NK-92 (cell line): Measurements from ENCODE around the gene SLC17A6.

Source experiments
- DNase-seq: peaks from one replicate; lab custom pipeline; 2025; ENCODE audit not compliant: unreplicated experiment; lab: John Stamatoyannopoulos, UW

SLC17A6 gene

DNA sequence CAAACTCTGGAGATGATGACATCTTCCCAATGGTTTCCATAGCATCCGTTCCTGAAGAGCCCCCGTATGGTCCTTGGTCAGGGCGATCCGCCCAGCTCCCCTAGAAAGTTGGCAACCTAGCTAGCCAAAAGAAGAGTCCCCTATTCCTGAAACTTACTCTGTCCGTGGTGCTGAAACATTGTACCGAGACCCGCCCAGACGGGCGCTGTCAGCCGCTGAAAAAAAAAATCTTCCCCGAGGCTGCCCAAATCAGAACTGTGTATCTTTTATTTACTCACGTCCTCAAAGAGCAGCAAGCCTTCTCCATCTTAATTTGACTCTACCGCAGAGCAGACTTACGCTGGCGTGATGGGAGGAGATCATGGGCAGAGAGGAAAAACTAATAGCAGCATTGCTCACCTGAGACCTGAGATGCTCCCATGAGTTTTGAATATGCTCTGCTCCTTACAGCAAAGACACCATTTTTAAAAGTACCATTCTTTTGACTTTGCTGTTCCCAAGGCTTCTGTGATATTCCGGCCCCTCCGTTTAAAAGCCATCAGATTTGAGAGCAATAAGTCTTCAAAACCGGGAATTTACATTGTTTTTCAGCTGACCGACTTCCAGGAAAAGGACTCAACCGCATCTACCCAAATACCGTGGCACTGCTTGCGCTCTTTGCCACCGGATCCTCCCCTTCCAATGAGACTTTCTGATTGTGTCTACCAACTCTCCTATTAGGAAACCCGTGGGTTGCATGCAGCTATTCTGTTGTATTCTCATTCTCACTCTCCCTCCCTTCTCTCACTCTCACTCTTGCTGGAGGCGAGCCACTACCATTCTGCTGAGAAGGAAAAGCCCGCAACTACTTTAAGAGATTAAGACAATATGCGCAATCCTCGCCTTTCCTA is at the start of gene SLC17A6:
TSS of gene SLC17A6 (plus strand) at position 786 of the 890 bp plus-strand sequence. CDS start 153 bp downstream, outside the sequence.
- DNase-seq, result no peak

DNA sequence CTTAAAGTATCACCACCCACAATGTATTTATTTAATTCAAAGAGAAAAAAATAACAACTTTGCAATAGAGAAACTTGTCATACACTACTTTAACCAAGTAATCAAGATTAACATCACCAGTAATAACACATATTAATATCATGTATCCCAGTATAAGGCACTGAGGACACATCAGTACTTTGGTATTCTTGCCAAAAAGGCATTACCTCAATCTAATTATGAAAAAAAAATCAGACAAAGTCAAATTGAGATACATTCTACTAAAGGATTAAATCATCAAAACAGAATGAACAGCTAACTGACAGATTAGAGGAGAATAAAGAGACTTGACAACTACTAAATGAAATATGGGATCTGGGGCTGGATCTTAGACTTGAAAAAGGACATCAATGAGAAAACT is 35.8 kb upstream of the SLC17A6 start:
- no peak for DNase-seq

DNA sequence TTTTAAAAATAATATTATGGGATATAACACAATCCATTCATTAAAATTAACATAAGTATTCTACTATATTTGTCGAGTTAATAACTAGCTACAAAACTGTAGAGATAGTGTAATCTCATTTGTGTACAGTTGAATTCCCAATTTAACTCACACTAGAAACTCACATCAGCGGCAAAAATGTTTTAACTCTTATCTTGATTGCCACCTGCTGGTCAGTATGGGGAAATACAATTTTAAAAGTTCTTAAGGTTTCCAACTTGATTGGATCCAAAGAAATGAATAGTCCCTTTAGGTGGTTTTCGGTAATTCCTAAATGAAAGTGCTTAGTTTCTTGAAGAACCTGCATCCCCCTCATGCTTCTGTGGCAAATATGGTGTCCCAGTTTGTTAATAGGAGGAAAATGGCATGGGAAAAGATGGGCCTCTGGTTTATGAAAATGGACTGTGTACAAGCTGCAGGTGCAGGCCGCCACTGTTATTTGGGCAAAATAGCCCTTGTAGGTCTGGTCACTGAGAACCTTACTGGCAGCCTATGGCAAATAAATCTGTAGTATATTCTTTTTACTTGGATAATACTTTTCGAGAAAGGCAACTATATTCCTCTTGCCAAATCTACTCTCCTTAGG is 33.7 kb upstream of the SLC17A6 start:
- no peak for DNase-seq

DNA sequence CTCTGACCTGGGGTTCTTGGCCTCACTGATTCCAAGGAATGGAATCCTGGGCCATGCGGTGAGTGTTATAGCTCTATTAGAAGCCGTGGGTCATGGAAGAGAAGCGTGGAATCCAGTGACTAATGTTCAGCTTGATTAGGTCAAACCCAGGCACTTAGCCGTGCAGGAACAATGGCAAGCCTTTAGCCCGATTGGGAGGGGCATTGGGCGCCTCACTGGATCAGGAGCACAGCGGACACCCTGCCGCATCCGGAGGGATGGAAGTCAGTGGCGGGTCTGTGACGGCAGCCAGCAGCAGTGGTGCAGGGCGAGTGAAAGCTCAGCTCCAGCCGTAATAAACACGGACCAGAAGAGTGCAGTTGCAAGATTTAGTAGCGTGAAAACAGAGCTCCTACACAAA is 20.5 kb upstream of the SLC17A6 start:
- DNase-seq, result no peak

GRCh38 chr11:22331771-22332170 is 6.4 kb upstream of the SLC17A6 start:
- no peak for DNase-seq

GRCh38 chr11:22336587-22336986 is 1.6 kb upstream of the SLC17A6 start:
- no peak for DNase-seq

- DNase-seq, result no peak
These were observed 1.4 kb downstream of the SLC17A6 start for GRCh38 chr11:22339611-22340010.

DNA sequence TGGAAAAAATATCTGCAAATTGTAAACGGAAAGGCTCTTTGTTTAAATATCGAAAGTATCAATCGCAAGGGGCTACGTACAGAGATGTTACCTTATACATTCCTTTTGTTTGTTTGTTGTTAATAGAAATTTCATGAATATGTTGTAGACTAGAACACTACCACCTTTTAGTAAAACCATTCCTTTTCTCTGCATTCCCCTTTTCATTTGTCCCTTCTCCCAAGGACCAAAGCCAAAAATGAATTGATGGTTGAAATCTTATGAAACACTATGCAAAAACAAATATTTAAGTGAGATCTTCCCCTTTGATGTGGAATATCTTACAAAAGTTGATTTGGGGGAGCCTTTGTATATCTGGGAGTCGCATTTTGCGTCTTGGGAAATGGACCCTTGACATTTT is 2.1 kb downstream of the SLC17A6 start:
- DNase-seq, result no peak

GRCh38 chr11:22340701-22341587 is 2.8 kb downstream of the SLC17A6 start:
- DNase-seq, result no peak

DNA sequence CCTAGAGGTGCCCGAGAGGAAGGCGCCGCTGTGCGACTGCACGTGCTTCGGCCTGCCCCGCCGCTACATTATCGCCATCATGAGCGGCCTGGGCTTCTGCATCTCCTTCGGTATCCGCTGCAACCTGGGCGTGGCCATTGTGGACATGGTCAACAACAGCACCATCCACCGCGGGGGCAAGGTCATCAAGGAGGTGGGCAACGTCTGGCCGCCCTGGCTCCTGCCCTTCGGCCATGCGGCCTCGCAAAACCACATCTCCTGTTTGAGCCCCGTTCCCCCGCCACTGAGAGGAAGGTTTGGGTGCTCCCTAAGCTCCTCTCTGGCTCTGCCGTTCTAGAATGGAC is 3.4 kb downstream of the SLC17A6 start:
- DNase-seq, result no peak

DNA sequence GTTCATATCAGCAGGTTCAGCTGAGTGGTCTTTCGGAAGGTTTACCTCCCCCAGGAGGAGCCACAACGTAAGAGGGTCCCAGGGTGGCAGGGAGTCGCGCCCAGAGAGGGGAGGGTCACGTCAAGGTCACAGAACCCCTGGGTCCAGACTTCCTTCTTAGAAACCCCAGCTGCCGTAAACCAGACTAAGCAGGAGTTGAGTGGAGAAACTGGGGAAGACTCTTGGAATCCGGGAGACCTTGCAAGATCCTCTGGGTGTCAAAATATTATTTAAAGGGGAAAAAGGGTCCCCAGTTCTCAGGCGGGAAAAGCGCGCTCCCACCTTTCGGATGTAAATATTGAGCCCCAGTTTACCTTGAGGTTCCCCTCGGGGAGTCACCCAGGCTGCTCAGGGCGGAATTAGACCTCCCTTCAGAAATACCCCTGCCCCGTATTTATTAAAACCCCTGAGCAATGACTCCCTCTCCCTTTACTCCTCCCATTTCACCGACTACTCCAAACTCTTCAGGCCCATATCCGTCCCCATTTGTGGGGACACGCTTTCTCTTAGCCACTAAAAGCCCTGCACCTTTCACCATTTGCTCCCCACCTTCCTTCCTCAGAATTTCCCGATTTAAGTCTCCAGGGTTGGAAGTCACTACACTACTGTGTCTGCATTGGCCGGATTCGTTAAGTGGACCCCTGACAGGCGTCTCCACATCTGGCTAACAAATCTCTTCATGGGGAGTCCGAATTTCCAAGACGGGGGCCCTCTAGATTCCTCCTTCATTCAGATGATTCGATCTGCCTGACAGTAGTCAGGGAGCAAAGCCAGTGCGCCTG is 4.2 kb downstream of the SLC17A6 start:
- no peak for DNase-seq

GRCh38 chr11:22343032-22343324 is 4.8 kb downstream of the SLC17A6 start:
- DNase-seq, result no peak

DNA sequence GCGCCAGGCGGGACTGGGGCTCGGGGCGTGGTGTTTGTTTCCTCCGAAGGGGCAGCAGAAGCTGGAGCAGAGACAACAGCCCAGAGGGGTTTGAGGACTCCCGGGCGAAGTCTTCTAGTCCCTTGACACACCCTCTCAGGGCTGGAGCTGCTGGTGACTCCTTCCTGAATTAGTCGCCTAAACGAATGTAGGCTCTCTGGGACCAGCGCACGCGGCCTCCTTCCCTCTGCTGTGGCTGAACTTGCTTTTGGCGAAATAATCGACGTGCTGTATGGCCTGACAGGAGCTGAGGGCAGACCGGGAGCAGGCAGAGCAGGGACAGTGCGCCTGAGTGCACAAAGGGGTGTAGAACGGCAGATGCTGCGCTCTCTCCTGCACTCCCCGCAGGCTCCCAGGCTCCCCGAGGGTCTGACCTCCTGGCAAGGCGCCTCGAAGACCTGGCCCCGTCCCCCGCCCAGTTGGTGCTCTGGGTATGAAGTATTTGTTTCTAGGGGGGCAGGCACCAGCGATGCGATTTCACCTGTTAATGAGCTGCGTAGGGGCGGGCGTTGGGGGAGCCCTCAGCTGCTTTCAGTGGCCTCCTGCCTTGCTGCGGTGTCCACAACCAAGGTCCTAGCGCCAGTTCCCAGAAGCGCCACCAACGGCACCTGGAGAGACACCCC is 5.3 kb downstream of the SLC17A6 start:
- no peak for DNase-seq

- DNase-seq, result no peak
These were observed 5.9 kb downstream of the SLC17A6 start for GRCh38 chr11:22344081-22344480.

DNA sequence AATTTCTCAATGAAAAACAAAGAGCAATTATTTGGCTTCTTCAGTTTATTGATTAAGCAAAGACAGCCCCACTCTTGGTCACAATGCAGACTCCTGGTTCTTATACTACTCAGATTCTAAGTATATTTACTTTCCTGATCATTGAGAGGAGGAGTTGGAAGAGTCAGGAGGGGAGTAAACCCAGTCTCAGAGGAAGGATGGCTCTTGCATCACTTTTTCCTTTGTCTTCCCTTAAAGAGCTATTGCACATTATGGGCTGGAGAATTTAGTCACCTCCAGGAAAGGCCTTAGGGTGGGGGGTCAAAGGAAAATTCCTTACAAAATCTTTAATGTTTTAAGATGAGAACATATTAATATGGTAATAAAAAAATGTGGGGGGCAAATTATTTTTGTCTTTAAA is 8.1 kb downstream of the SLC17A6 start:
- no peak for DNase-seq

DNA sequence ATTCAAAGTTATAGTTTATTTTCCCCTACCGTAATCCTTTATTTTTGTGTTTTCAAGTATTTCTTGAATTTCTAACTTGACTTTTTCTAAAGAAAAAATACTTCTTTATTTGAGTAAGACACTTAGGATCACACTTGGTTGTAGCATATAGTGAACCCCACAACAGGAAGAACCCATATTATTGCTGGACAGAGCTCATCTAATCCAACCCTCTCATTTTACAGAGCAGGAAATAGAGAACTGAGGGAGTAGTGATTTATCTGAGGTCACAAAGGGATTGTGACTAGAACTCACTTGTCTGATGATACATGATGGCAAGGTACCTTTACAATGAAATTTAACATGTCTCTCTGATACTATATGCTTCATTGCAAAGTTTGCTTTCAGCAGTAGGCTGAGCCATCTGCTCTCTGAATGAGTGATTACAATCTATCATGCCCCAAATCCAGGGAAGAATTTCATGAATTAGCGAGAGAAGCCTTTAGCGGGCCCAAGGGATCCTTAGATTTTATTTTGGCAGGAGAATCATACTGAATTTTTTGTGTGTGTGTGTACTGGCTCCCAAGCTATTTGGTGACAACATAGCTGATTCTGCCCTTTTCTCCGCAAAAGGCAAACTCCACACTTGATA is 9.8 kb downstream of the SLC17A6 start:
- DNase-seq, result no peak

- DNase-seq, result no peak
These were observed 11.3 kb downstream of the SLC17A6 start for GRCh38 chr11:22349491-22349890.

DNA sequence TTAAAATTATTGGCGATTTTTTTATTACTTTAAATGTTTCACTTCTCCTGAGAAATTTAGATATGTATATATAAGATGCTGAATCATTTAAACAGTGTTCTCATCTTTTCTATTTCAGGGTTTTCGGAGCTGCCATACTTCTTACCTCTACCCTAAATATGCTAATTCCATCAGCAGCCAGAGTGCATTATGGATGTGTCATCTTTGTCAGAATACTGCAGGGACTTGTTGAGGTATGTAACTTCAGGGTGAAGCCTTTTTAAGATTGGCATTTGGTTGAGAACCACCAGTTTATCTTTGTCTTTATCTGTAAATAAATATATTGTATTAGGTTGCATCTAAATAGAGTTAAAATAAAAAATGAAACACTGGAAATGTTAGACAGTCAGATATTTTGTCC is 21.1 kb downstream of the SLC17A6 start:
- DNase-seq, result no peak

DNA sequence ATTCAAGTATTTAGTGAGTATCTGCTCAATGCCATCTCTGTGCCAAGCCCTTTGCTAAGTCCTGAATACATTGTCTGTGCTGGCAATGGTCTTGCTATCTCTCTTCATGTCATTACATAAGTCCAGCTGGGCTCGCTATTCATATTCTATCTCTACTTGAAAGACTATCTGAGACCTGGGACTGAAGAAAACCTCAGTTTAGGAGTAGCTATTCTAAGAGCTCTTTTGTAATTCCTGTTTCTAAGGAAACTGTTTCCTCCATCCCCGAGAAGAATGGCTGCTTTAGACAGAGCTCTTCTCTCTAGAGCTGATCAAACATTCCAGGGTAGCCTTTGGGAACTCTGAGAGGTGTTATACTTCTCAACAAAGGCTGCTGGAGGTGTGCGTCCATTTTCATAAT is 33.0 kb downstream of the SLC17A6 start:
- no peak for DNase-seq

DNA sequence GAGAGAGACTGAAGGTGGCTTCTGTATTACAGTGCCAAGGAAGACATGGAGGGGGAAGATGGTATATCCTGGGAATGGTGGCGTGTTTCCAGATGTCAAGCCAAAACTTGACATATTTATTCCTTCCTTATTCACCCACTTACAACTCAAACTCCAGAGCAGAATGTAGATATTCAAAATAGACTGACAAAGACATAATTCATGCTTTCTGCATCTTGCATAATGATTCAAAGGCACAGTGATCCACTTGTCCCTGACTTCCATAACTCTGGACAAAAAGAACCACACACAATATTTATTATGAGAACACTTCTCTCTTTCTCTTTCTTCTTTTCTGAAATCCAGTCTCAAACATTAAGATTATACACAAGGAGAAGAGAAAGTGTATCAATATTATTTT is 48.9 kb downstream of the SLC17A6 start:
- DNase-seq, result no peak
